Measurements from ENCODE around the gene RALGPS2.

DNA sequence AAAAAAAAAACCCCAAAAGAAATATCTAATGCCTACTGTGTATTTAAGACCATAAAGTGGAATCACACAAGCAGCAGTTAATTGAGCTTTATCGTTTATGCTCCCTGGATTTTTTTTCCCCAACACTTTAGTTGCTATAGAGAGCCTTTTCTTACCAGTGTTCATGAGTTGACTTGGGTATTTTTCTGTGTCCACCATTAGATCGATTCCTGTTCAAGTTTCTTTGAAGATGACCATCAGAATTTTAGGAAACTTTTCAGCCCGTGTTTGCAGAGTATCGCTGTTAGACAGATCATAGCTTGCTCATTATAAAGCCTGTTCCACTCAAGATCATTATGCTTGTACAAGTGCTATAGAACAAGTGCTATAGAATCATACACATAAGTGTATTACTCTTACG lies 1.5 kb downstream of the RALGPS2 start:
- TF ChIP-seq EZH2phosphoT487 (conservative IDR thresholded peaks at IDR 0.05; ENCODE audit: low read length) = no peak
- TF ChIP-seq, protein P1, sequence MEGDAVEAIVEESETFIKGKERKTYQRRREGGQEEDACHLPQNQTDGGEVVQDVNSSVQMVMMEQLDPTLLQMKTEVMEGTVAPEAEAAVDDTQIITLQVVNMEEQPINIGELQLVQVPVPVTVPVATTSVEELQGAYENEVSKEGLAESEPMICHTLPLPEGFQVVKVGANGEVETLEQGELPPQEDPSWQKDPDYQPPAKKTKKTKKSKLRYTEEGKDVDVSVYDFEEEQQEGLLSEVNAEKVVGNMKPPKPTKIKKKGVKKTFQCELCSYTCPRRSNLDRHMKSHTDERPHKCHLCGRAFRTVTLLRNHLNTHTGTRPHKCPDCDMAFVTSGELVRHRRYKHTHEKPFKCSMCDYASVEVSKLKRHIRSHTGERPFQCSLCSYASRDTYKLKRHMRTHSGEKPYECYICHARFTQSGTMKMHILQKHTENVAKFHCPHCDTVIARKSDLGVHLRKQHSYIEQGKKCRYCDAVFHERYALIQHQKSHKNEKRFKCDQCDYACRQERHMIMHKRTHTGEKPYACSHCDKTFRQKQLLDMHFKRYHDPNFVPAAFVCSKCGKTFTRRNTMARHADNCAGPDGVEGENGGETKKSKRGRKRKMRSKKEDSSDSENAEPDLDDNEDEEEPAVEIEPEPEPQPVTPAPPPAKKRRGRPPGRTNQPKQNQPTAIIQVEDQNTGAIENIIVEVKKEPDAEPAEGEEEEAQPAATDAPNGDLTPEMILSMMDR (IDR thresholded peaks at IDR 0.05; ENCODE audit: insufficient read depth, low read length, poor library complexity, severe bottlenecking) = no peak

All from SU-DHL-6 (cell line).